Measurements from ENCODE around the gene CALML3.

CALML3 gene

DNA sequence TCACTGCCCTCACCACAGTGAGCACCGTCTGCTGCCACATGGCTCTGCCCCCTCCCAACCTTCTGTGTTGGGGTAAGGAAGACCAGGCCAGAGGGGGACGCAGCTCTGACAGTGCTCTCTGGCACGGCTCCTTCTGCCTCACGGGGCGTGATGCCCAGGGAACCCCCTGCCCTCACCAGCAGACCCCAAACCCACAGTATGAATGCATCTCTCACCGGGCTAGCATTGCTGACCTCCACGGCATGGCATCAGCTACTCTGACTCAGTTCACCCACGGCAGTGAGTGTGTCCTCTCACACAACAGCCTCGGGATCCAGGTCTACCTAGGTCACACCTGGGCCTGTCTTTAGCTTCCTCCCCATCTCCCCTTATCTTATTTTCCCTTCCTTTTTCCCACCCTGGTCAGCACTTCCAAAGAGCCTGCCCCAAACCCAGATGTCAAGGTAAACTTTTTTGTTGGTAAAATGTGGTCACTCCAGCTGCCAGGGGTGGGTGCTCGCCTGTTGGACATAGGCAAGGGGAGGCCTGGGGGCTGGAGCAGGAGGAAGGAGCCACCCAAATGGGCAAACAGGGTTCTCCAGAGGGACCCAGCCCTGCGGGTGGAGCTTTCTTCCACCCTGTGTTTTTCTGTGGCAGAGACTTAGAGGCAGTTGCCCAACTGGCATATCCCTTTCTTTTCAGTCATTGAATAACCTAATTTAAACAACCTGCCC lies 4.4 kb downstream of the CALML3 start:
- no peak for DNase-seq

DNA sequence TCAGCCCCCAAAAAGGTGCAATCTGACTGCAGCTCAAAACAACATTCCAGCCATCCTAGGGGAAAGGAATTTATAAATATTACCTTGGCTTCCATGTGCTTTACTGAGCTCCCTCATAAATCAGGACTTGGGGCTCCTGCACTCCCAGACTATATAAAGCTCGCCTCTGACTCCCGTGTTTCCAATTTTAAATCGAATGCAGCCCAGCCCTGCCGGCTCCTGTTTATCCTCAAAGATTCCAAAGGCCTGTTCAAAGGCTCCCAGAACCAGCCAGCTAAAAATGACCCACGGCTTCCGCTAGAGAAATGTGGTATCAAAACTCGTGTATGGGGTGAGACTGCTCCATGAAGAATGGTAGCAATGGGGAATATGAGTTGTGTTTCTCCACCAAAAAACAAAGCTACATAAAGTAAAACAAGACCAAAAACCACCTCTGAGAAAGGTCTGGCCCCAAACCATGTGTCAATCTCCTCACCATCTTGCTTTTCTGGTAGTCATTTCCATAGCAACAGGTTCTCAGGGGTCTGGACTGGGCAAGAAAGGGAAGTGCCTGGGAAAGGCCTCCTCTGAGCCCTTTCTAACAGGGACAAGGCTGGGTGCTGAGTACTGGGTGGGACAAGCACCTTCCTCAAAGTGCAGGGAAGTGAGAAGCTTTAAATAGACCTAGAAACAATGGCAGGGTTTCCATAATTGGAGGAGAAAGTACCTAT lies 5.1 kb downstream of the CALML3 start:
- DNase-seq: no peak

DNA sequence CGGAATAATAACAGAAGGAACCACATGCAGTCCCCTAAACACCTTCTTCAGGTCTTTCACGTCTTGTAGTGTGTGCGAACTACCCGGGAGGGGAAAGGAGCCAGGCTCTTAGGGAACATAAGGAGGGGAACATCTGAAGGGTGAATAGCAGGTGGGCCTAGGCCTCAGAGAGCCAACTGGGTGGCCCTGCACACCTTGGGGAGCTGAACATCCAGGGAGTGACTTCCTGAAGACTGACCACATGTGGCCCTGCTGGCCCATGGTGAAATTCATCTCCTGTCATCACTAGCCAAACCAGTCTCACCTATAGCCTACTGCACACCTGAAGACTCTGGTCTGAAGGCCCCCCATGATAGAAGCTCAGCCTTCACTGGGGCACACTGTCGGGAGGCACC lies 5.6 kb downstream of the CALML3 start:
- DNase-seq: no peak

DNA sequence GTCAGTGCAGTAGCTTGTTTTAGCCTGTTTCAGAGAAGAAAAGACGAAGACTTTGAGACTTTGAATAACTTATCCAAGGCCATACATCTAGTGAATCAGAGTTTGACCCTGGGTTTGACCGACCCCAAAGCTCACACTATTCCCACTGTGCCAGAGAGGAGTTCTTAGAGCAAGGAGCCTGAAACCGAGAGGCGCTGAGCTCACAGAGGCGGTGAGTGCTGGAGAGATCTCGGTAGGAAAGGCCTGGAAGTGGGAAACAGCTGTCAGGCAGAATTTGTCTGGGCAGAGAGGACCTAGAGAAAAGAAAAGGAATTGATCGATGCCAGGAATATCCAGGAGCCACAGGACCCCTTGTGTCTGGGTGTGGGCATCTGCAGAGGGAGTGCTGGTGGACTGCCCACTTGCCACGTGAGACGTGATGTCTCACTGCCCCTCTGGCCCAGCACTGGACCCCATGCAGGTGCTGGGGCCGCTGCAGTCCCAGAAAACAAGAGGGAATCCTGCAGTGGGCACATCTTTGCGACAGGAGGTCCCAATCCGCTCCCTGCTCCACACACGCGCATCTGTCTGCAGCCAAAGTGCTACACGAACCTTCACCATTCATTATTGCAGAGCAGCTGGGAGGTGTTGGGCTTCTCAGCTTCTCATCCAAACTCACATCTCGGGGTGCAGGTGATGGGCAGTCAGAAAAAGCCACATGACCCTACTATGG lies 6.2 kb downstream of the CALML3 start:
- no peak for DNase-seq

DNA sequence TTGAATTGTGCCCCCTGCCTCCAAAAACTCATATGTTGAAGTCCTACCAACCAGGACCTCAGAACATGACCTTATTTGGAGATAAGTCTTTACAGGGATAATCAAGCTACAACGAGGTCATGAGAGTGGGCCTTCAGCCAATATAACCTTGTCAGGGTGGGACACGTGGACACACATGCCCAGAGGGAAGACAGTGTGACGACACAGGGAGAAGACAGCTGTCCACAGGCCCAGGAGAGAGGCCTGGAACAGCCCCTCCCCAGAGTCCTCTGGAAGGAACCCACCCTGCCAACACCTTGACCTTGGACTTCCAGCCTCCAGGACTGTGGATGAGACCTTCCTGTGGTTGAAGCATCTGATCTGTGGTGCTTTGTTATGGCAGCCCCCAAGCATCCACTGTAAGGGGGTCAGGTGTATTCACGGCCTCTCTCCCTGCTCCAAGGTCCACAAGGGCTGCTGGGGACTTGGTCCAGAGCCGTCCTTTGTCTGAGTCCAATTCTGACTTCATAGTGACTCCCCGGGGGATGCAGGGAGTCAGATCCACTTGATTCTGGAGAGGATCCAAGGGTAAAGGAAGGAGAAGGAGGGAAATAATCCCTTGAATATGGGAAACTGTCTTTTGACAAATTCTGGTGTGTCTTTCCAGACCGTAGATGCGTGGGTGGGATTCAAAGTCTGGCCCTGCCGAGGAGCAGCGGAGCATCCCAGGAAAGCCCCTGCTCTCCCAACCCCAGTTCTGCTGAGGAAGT lies 7.0 kb downstream of the CALML3 start:
- no peak for DNase-seq

DNA sequence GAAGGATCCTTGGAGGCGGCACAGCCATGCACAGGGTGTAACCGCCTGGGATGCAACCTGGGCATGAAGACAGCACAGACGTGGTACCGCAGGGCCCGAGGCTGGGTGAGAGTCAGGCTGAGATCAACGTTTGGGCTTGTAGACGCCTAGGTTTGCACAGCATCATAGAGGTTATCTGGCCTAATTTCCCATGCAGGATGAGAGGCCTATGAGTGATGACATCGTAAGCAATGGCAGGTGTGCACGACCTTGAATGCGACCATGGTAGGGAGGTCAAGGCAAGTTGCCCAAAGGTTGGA lies 7.5 kb downstream of the CALML3 start:
- DNase-seq: no peak

DNA sequence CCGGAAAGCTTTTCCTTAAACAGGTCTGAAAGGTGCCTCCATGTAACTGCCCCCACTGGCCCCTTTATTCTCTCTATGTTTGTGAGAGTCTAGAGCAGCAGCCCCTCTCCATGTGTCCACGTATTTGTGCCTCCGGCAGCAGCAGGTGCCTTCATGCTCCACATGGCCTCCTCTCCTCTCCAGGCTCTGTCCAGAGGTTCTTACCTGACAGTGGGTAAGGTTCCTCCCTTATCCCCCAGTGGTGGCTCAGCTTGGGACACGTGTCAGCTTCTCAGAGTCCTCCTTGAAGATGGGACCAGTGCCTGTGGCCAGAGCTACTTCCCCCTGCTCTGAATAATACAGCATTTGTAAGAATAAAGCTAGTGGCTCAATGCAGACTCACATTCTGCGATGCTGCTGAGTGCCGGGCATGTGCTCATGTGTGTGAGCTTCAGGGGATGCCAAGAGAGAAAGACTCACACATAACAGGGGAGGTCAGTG lies 7.9 kb downstream of the CALML3 start:
- no peak for DNase-seq

DNA sequence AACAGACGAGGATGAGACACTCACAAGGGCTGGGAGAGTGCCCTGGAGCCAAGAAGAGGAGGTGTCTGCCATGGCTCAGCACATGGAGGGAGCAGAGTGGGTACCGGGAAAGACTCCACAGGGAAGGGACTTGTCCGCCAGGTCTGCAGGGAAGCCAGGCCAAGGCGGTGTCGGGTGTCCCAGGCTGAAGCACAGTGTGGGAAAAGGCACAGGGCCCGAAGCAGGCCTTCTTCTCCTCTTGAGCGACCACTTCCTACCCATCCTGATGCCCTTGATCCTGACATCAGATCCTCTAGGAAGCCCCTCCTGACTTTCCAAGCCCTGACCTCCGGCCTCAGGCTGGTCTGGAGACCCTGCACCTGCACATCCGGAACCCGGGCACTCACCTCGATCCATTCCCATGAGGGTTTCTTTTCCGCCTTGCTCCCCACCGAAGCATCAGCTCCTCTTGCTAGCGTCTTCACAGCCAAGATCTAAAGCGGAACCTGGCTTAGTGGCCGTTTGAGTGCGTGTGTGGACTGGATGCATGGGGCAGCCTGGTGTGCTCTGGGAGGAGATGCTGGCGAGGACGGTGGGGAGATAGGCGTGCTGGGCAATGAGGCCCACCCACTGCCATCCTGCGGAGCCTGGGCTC lies 8.5 kb downstream of the CALML3 start:
- DNase-seq: no peak

DNA sequence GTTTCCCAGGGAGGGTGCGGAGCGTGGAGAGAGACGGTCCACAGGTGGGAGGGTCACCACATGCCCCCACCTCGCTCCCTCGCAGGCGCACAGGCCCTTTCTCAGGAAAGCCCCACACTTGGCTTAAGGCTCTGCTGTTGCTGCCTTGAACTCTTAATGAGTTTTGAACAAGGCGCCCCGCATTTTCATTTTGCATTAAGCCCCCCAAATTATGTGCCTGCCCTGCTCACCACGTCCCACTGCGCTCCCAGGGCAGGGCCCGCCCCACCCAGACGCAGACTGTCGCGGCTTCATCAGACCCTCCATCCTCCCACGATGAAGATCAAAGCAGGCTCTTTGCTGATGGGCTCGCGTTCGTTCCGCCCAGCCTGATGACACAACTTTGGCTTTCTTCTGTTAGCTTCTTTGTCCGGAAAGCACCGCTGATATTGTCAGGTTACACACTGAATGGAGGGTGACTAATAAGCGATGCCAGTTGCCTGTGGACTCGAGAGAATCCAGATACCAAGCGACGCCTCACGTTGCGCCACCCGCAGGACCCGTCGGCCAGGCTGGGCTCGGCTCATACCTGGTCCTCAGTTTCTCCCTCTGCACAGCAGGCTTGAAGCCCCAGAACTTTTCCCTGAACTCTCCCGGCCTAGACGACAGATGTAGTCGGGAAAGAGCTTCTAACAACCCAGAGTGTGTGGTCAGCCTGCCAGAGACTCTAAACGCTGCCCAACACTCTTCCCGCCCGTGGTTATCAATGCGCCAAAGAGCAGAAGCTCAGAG lies 9.5 kb downstream of the CALML3 start:
- DNase-seq: no peak

DNA sequence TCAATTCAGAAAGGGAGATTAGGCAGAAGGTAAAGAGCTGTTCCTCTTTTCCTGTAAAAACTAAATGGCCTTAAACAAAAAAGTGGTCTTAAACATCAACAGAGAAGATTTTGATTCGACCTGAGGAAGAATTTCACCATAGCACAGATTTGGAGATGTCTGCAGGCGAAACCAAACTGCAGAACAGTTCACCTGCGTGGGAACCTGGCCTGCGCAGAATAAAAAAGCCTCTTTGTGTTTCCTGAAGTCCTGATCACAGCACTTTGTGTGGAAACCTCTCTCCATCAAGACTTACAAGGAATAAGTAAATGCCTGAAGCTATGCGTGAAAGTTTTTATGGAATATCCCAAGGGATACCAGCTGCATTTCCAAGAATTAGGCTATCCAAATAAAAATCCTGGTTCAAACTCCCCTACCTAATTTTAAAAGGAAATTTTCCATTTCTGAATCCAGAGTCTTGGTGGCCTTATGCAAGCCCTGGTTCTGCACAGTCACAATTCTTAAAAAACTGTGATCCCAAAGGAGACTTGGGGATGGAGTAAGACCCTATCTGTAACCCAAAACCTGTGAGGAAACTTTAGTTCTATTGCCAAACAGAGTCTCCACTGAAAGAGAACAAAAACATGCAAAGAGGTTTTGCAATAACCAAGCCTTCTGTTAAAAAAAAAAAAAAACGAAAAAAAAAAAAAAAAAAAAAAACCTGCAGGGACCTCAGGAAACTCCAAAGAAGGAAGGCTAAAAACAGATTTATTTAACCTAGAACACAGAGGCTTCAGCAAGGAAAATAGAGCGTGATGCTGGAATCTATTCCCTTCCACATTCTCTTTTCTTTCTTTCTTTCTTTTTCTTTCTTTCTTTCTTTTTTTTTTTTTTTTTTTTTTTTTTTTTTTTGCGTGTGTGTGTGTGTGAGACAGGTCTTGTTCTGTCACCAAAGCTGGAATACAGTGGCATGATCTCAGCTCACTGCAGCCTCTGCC lies 10.4 kb downstream of the CALML3 start:
- no peak for DNase-seq

DNA sequence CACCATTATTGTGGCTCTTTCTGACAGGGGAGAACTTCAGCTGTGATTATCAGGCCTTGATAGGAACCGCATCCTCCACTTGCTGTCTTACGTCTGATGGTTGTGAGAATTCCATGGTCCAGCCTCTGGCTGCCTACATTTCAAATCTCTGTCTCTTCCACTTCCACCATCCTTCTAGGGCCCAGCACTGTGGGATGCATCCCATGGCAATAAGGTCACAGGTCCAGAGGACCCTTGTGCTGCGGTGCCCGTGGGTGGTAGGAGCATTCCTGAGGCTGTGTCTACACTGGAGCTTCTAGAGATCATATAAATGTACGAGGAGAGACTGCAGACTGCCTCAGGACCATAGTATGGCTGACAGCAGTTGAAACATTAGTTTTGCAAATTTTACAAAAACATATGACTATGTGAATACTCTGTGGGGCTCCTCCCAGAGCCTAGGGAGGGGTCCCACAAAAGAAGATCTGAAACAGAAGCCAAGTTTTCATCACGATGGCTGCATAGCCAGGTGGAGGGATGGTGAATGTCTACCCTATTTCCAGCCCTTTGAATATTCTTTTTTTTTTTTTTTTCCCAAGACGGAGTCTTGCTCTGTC lies 11.8 kb downstream of the CALML3 start:
- DNase-seq: no peak

DNA sequence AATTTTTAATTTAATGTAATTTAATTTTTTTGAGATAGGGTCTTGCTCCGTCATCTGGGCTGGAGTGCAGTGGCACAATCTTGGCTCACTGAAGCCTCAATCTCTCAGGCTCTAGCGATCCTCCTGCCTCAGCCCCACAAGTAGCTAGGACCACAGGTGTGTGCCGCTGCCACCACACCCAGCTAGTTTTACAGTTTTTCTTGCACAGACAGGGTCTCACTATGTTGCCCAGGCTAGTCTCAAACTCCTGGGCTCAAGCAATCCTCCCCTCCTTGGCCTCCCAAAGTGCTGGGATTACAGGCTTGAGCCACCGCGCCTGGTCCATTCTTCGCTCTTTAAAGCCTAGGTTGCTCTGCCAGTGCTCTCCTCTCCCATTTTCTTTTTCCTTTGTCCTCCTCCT lies 12.9 kb downstream of the CALML3 start:
- DNase-seq: no peak

DNA sequence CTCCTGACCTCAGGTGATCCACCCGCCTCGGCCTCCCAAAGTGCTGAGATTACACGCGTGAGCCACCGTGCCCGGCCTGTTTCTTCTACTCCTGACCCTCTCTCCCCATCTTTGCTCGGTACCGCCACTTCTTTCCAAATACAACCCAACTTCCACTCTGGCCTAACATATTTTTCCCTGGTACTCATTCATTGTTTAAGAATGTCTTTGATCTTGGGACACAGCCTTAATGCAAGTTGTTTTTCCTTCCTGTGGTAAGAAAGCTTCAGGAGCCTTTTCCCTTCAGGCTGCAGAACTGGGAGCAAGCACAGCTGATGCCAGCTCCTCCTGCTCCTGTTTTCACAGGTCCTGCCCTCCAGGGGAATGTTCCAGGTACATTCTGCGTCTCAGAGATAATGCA lies 13.7 kb downstream of the CALML3 start:
- no peak for DNase-seq

DNA sequence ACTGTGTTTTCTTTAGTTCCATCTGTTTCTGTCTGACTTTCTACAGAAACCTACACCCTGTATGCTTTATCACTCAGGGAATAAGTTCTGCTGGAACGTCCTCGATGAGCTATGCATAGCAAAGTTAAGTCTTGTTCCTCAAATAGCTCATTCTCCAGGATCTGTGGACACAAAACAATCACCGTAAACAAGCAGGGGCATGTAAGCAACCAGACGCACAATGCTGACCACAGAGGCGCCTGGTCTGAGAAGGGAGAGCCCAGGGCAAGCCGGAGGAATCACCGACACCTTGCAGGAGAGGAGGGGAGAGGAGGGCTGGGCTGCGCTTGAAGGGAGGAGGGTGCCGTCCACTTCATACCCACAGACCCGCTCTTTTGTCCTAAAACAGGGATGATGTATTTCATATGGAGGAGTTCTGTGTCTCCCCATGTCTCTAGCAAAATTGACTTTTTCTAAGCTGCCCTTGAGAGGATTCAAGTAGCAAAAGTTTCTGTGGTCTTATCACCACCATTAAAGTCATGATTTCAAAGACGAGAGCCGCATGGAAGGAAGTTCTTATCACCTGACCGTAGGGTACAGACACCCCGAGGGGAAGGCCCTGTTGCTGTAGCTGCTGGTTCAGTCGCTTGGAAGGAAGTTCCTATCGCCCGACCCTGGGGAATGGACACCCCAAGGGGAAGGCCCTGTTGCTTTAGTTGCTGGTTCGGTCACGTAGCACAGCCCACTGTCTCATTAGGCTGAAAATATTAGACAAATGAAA lies 14.3 kb downstream of the CALML3 start:
- no peak for DNase-seq

DNA sequence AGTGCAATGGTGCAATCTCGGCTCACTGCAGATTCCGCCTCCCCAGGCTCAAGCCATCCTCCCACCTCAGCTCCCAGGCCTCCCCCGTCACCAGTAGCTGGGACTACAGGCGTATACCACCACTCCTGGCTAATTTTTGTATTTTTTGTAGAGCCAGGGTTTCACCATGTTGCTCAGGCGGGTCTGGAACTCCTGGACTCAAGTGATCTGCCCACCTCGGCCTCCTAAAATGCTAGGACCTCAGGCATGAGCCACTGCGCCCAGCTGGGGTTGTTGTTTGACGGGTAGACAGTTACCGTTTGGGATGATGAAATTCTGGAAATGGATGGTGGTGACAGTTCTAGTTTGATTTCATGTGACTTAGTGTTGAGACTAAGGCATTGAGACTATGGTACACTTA lies 15.3 kb downstream of the CALML3 start:
- DNase-seq: no peak

DNA sequence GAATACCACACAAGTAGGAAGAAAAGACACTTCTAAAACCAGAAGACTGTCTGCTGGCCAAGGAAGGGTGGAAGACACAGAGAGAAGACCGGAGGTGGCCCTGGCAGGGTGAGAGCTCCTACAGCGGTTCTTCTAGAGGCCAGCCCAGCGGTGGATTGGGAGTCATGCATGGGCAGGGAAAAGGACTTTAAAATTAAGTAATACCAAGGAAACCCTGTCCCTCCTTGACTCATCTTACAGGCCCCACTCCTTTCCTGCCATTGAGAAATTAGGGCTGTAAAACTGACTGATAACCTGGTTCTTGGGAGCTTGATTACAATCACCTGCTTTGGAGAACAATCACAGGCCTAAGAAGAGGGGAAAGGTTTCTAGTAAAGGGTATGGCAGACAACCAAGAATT lies 16.1 kb downstream of the CALML3 start:
- DNase-seq: no peak

DNA sequence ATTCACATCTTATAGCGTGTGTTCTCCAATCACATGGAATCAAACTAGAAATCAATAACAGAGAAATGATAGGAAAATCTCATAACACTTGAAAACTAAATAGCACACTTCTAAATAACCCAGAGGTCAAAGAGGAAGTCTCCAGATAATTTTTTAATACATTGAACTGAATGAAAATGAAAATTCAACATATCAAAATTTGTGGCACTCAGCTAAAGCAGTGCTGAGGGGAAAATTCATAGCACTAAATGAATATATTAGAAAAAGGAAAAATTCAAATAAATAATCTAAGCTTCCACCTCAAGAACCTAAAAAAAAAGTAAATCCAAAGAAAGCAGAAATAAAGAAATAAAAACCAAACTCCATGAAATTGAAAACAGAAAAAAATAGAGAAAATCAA lies 17.3 kb downstream of the CALML3 start:
- no peak for DNase-seq

DNA sequence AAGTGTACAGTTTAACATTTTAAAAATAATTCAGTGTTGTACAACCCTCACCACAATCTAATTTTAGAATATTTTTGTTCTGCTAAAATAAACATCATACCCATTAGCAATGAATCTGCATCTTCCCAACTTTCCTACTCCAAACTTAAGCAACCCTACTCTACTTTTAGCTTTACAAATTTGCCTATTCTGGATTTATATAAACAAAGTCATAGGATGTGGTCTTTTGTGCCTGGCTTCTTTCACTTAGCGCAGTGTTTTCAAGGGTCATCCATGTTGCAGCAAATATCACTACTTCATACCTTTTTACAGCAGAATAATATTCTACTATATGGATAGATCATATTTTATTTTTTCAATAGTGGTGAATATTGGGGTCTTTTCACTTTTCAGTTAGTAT lies 18.9 kb downstream of the CALML3 start:
- no peak for DNase-seq

DNA sequence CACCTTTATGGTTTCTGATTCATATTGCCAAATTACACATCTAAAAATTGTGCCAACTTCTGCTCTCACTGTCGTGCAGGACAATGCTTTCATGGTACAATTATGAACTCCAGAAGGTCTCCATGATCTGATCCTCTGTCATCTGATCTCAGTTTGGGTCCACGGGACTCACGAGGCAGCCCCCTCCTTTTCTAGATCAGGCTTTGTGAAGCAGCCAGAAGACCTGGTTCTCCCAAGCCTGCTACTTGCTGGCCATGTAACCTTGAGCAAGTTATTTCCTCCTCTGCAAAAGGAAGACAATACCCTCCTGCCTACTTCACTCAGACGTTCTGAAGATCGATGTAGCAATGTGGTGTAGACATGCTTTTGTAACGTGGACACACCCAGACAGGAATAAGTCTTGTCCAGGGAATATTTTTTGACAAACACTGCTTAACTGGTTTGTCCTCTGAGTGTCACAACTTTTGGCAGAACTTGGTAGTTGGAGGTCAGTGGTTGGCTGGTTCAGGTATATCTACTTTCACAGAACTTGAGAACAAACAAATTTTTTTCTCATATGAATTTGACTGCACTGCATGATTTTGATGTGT lies 19.6 kb downstream of the CALML3 start:
- DNase-seq: no peak
